Placental epithelial cell (primary cell): ENCODE measurements around the gene MAFG. TPM values are rescaled to one million over a fixed set of nuclear protein-coding genes. Genes with fewer than 3 reads are reported as not detected.

ENCODE experiments used
- total RNA-seq: library from RNA; depleted of rRNA; stranded (reverse); fragments of >200 nt; gene quantifications from 2 replicates; pipeline ENCODE4 v1.2.3, GENCODE V29; 2012

The MAFG gene
- total RNA-seq, result 5.9 and 11.4 TPM in 2 replicates

DNA sequence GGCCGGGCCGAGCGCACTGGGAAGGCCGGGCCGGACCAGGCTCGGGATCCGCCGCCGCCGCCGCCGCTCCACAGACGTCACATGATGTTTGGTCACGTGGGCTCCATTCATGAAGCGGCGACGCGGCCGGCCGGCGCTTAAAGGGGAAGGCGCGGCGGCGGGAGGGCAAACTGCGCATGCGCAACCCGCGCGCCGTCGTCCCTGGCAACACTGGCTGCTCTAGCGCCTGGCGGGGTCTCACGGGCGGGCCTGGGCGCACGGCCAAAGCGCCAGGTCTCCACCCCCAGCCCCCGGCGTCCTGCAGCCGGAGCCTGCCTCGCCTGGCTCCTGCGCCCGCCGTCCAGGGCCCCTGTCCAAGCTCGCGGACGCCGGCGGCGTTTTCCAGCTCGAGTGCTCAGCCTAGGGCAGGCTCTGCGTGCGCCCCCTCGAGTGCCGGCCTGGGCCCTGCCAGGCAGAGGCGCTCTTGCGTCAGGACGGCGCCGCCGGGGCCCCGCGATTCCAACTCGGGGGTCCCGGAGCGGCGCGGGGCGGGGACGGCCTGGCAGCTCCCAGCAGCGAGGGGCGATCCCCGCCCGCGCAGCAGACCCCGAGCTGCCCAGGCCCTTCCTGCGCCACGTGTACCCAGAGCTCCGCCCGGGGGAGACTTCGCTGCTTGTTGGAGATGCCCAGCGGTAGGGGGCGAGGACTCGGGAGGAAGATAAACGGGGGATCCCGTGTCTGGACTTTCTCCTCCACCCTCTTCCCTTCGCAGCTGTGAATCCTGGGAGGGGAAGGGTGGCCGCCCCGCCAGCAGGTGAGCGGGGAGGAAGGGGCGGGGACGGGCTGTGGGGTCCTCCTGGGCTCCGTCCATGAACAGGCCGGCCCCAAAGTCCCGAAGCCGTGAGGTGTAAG lies at the start of gene MAFG:
Gene MAFG (minus strand): TSS at position 83 of the 891 bp plus-strand sequence. CDS start 4,550 bp downstream, outside the sequence.

DNA sequence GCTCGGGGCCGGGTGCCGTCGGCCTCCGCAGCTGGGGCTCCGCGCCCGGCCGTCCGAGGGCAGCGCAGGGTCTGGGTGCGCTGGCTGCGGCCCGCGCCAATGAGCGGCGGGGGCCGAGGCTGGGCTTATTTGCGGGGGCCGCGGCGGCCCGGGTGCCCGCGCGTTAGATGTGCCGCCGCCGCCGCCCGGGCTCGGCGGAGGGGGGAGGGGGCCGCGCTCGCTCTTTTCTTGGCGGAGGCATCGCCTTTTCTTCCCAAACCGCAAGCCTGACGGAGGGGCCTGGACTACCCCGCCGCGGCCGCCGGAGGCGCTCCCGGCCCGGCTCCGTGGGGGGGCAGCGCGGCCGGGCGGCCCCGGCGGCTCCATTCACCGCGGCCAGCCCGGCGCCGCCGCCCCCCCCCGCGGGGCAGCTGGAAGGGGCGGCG lies 33.6 kb upstream of the MAFG start, which contains the start of gene NOTUM:
Gene NOTUM (minus strand): TSS at position 101 of the 425 bp plus-strand sequence. CDS start 278 bp downstream, outside the sequence.

DNA sequence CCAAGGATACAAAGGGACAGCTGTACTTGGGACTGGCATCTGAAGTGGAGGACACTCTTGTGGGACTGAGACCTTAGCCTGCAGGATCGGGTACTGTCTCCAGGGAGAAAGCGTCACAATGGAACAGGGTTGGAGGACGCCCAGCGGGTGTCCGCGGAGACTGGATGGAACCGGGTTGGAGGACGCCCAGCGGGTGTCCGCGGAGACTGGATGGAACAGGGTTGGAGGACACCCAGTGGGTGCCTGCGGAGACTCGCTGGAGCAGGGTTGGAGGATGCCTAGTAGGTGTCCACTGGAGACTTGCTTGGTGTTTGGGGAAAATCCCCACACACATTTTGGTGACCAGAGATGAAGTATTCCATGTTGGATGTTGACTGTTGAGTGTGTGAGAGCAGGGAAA lies 19.7 kb upstream of the MAFG start, which contains the start of gene MYADML2:
Gene MYADML2 (minus strand): TSS at position 45 of the 400 bp plus-strand sequence. CDS start 5,492 bp downstream, outside the sequence.

DNA sequence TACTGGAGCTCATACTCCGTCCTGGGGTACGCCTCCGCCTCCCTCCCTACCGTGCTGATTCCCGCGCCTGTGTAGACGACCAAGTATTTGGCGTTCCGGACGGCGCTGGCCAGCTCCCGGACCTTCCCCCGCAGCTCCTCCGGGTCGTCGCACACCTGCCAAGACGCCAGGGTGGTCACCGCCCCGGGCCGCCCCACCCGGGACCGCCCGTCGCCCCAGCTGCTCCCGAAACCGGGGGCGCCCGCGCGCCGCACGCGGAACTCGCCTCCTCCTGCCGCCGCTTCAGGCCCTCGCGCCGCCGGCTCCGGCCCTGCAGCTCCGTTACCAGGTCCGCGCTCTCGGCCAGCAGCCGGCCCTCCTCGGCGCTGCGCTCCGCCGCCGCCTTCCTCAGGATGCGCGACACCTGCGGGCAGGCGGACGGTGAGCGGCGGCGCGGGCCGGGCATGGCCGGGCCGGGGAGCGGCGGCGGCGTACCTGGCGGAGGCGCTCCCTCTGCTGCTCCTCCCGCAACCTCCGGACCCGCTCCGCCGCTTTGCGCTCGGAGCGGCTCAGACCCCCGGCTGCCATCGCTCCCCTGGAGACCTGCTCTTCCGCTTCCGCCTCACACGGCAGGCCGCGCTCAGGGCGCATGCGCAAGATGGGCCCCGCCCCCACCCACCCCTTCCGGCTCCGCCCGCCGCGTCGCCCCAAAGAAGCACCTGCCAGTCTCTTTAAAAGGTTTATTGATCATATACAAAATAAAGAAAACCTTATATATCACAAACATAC lies 9.8 kb downstream of the MAFG start, which contains the start of gene SIRT7:
Gene SIRT7 (minus strand): TSS at position 612 of the 768 bp plus-strand sequence. CDS start 45 bp downstream, at position 567.

DNA sequence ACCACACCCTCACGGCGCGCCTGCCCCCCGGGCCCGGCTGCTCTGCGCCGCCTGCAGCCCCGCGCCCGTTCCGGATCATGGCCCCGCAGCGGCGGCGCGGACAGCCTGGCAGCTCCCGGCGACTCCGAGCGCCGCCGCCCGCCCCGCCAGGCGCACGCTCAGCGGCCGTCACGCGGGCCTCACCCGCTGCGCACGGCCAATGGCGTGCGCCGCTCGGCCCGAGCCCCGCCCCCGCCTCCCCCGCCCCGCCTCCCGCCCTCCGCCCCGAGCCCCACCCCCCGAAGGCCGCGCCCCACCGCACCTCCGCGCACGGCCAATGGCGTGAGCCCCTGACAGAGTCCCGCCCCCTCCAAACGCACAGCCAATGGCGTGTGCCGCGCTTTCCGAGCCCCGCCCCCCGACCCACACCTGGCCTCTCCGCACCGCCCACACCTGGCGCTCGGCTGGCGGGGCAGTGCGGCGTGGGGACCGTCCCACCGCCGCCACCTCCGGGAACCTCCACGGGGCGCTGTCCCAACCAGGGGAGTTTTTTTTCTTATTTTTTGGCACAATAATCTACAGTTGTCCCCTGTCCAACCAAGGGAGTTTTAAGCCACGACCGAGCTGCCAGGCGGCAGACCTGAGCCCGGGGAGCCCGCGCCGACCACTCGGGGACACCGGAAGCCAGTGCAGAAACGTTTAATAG lies 16.1 kb downstream of the MAFG start, which contains the start of gene PCYT2:
Gene PCYT2 (minus strand): TSS at position 123 of the 685 bp plus-strand sequence. CDS start 44 bp downstream, at position 79.

DNA sequence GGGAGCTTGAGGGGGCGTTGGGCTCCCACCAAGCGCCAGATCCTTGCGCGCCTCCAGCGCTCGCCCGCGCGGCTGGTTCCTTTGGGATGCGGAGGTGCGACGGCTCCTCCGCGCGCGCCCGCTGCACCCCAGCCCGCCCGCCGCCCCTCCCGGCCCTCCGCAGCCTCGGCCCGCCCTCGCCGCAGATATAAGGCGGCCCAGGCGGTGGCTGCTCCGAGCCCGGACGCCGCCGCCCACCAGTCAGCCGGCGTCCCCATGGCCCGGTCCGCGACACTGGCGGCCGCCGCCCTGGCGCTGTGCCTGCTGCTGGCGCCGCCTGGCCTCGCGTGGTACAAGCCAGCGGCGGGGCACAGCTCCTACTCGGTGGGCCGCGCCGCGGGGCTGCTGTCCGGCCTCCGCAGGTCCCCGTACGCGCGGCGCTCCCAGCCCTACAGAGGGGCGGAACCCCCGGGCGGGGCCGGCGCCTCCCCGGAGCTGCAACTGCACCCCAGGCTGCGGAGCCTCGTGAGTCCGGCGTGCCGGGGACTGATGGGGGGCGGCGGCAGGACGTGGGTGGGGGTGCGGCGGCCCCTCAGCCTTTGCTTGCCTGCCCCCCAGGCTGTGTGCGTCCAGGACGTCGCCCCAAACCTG lies 25.4 kb downstream of the MAFG start, which contains the start of gene NPB:
Gene NPB (plus strand): TSS at position 216 of the 630 bp plus-strand sequence. CDS start 40 bp downstream, at position 256.

DNA sequence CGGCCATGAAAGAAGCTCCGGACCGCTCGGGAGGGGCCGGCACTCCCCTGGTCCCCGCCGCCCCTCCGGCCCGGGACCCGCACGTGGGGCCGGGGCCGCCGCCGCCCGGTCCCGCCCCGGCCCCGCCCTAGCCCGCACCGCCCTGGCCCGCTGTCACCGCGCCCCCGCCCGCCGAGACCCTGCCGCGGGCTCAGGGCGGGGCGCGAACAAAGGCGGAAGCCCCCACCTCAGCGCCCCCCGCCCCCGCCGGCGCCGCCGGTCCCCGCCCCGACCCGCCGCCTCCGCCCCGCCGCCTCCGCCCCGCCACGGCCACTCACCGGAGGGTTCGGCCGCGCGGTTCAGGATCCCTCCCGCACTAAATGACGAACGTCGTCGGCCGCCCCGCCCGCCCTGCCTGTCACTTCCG lies 56.6 kb downstream of the MAFG start, which contains the start of gene ARHGDIA:
Gene ARHGDIA (minus strand): TSS at position 357 of the 406 bp plus-strand sequence. CDS start 1,407 bp downstream, outside the sequence.

Other genes starting within 250 kb of the MAFG start
- 21.2 and 24.9 TPM in 2 replicates for gene ARL16, start 243.9 kb downstream of the MAFG start, total RNA-seq
- 86.4 and 103 TPM in 2 replicates for gene HGS, start 243.7 kb downstream of the MAFG start, total RNA-seq
- 4.7 and 11.4 TPM in 2 replicates for gene MRPL12, start 224.4 kb downstream of the MAFG start, total RNA-seq
- gene SLC25A10, start 215.5 kb downstream of the MAFG start, total RNA-seq, result 9.4 and 19.5 TPM in 2 replicates
- gene GCGR, start 123.6 kb downstream of the MAFG start, total RNA-seq, result not detected in 2 replicates
- 66.7 and 93.8 TPM in 2 replicates for gene MCRIP1, start 94.4 kb downstream of the MAFG start, total RNA-seq
- gene PPP1R27, start 92.7 kb downstream of the MAFG start, total RNA-seq, result not detected in 2 replicates
- gene P4HB, start 67.2 kb downstream of the MAFG start, total RNA-seq, result 1,203 and 2,037 TPM in 2 replicates
- gene ARHGDIA, start 56.4 kb downstream of the MAFG start, total RNA-seq, result 82.1 and 158 TPM in 2 replicates
- 87.2 and 113 TPM in 2 replicates for gene ALYREF, start 36.1 kb downstream of the MAFG start, total RNA-seq
- 128 and 147 TPM in 2 replicates for gene ANAPC11, start 36.0 kb downstream of the MAFG start, total RNA-seq
- 0.33 and 0.39 TPM in 2 replicates for gene NPB, start 25.5 kb downstream of the MAFG start, total RNA-seq
- 22.0 and 51.3 TPM in 2 replicates for gene PCYT2, start 16.3 kb downstream of the MAFG start, total RNA-seq
- 27.1 and 38.8 TPM in 2 replicates for gene SIRT7, start 9.6 kb downstream of the MAFG start, total RNA-seq
- gene PYCR1, start 9.6 kb upstream of the MAFG start, total RNA-seq, result 99.3 and 195 TPM in 2 replicates
- not detected in 2 replicates for gene MYADML2, start 19.5 kb upstream of the MAFG start, total RNA-seq
- not detected in 2 replicates for gene NOTUM, start 33.5 kb upstream of the MAFG start, total RNA-seq
- 21.0 and 25.9 TPM in 2 replicates for gene ASPSCR1, start 49.9 kb upstream of the MAFG start, total RNA-seq
- 13.7 and 40.7 TPM in 2 replicates for gene CENPX, start 95.1 kb upstream of the MAFG start, total RNA-seq
- gene LRRC45, start 95.6 kb upstream of the MAFG start, total RNA-seq, result 13.0 and 18.0 TPM in 2 replicates
- gene RAC3, start 103.9 kb upstream of the MAFG start, total RNA-seq, result 19.3 and 31.4 TPM in 2 replicates
- gene DCXR, start 110.0 kb upstream of the MAFG start, total RNA-seq, result 67.1 and 71.8 TPM in 2 replicates
- gene RFNG, start 124.1 kb upstream of the MAFG start, total RNA-seq, result 33.0 and 46.5 TPM in 2 replicates
- 87.2 and 180 TPM in 2 replicates for gene GPS1, start 124.2 kb upstream of the MAFG start, total RNA-seq
- gene DUS1L, start 138.1 kb upstream of the MAFG start, total RNA-seq, result 54.2 and 70.5 TPM in 2 replicates
- gene FASN, start 170.5 kb upstream of the MAFG start, total RNA-seq, result 67.1 and 186 TPM in 2 replicates